DOHH2 (cell line): ENCODE data around the gene MAP3K20.

Experiments
- H3F3A ChIP-seq: fragments of 200-600 bp; sonication (generic), shearing (Covaris generic); 2 replicates; pipeline ENCODE4 v1.6.0; 2016; ENCODE audit warnings: antibody characterized with exemption, mild to moderate bottlenecking; ENCODE audit not compliant: control insufficient read depth, insufficient read depth
- H3K27ac ChIP-seq: fragments of 200-600 bp; sonication (generic); 2 replicates; pipeline ENCODE4 v1.5.1; 2014; ENCODE audit warnings: low read depth, mild to moderate bottlenecking, low read length, moderate library complexity
- H3K27me3 ChIP-seq: fragments of 200-600 bp; sonication (generic); 2 replicates; pipeline ENCODE4 v1.6.1; 2014; ENCODE audit warnings: mild to moderate bottlenecking, low read length, mixed read lengths; ENCODE audit not compliant: control insufficient read depth
- H3K36me3 ChIP-seq: fragments of 200-600 bp; sonication (generic); 2 replicates; pipeline ENCODE4 v1.6.1; 2014; ENCODE audit warnings: mild to moderate bottlenecking, low read length, moderate library complexity, mixed read lengths; ENCODE audit not compliant: control insufficient read depth
- H3K4me1 ChIP-seq: fragments of 200-600 bp; sonication (generic); 2 replicates; pipeline ENCODE4 v1.6.1; 2014; ENCODE audit warnings: mild to moderate bottlenecking, low read length, mixed read lengths; ENCODE audit not compliant: control insufficient read depth
- H3K4me2 ChIP-seq: fragments of 200-600 bp; sonication (generic); 2 replicates; pipeline ENCODE4 v1.6.0; 2014; ENCODE audit warnings: mild to moderate bottlenecking, low read length, moderate library complexity
- H3K4me3 ChIP-seq: fragments of 200-600 bp; sonication (generic); 2 replicates; pipeline ENCODE4 v1.5.1; 2014; ENCODE audit warnings: mild to moderate bottlenecking, low read length, mixed read lengths
- H3K79me2 ChIP-seq: fragments of 200-600 bp; sonication (generic); 2 replicates; pipeline ENCODE4 v1.6.1; 2014; ENCODE audit warnings: mild to moderate bottlenecking, low read length, mixed read lengths; ENCODE audit not compliant: control insufficient read depth
- H3K9me2 ChIP-seq: fragments of 200-600 bp; sonication (generic); replicated peaks from 2 replicates; pipeline ENCODE4 v1.6.1; 2014; ENCODE audit warnings: mild to moderate bottlenecking, low read length, mixed read lengths; ENCODE audit not compliant: control insufficient read depth
- H3K9me3 ChIP-seq: fragments of 200-600 bp; sonication (generic); 2 replicates; pipeline ENCODE4 v1.6.1; 2014; ENCODE audit warnings: antibody characterized with exemption, low read length, mixed read lengths; ENCODE audit not compliant: control insufficient read depth, insufficient read depth
- H4K20me1 ChIP-seq: fragments of 200-600 bp; sonication (generic); 2 replicates; pipeline ENCODE4 v1.6.0; 2014; ENCODE audit warnings: low read depth, mild to moderate bottlenecking, antibody characterized with exemption, low read length, moderate library complexity; ENCODE audit not compliant: control insufficient read depth, insufficient read depth
- EZH2phosphoT487 ChIP-seq: fragments of 200-600 bp; sonication (generic); IDR thresholded peaks from 2 replicates; pipeline ENCODE4 v1.6.1; 2017; ENCODE audit warnings: borderline replicate concordance, mild to moderate bottlenecking, antibody characterized with exemption, low read length, moderate library complexity, mixed read lengths
- TF ChIP-seq, protein P1 (sequence below): fragments of 200-600 bp; sonication (generic); IDR thresholded peaks from one replicate; pipeline ENCODE4 v1.5.1; 2014; ENCODE audit warnings: antibody characterized with exemption, mild to moderate bottlenecking, low read depth, low read length; ENCODE audit not compliant: poor library complexity, severe bottlenecking

MAP3K20 gene

GRCh38 chr2:173216668-173217067, 141.0 kb downstream of the MAP3K20 start:
- Histone ChIP-seq H3K4me1 (peaks cover 14% of the 10 kb centered on the region), H3K79me2 (no peaks in the 10 kb centered on the region), H3K27ac (no peak overlapping the region), H3K9me2 (no peaks in the 10 kb centered on the region), H3F3A (no peaks in the 10 kb centered on the region), H4K20me1 (no peaks in the 10 kb centered on the region), H3K27me3 (no peaks in the 10 kb centered on the region), H3K9me3 (no peaks in the 10 kb centered on the region), H3K36me3 (peaks cover 6% of the 10 kb centered on the region), H3K4me2 (no peak overlapping the region), H3K4me3 (no peak overlapping the region)
- TF ChIP-seq, protein P1, sequence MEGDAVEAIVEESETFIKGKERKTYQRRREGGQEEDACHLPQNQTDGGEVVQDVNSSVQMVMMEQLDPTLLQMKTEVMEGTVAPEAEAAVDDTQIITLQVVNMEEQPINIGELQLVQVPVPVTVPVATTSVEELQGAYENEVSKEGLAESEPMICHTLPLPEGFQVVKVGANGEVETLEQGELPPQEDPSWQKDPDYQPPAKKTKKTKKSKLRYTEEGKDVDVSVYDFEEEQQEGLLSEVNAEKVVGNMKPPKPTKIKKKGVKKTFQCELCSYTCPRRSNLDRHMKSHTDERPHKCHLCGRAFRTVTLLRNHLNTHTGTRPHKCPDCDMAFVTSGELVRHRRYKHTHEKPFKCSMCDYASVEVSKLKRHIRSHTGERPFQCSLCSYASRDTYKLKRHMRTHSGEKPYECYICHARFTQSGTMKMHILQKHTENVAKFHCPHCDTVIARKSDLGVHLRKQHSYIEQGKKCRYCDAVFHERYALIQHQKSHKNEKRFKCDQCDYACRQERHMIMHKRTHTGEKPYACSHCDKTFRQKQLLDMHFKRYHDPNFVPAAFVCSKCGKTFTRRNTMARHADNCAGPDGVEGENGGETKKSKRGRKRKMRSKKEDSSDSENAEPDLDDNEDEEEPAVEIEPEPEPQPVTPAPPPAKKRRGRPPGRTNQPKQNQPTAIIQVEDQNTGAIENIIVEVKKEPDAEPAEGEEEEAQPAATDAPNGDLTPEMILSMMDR: no peak
- TF ChIP-seq EZH2phosphoT487: no peak

GRCh38 chr2:173217116-173217840, 141.6 kb downstream of the MAP3K20 start:
- H3F3A ChIP-seq: no peaks in the 10 kb centered on the region
- no peak overlapping the region for H3K27ac ChIP-seq
- H3K4me3 ChIP-seq: no peak overlapping the region

GRCh38 chr2:173218326-173219056, 142.8 kb downstream of the MAP3K20 start:
- Histone ChIP-seq H3K4me1 (peaks cover 12% of the 10 kb centered on the region), H3K9me3 (no peaks in the 10 kb centered on the region), H3K27ac (no peak overlapping the region), H3K36me3 (peaks cover 6% of the 10 kb centered on the region), H3K4me3 (no peak overlapping the region), H3K4me2 (no peak overlapping the region), H4K20me1 (no peaks in the 10 kb centered on the region), H3F3A (no peaks in the 10 kb centered on the region), H3K27me3 (no peaks in the 10 kb centered on the region), H3K79me2 (no peaks in the 10 kb centered on the region), H3K9me2 (no peaks in the 10 kb centered on the region)
- TF ChIP-seq EZH2phosphoT487: no peak
- TF ChIP-seq, protein P1: no peak

More at GRCh38 chr2:173217116-173217840, 141.6 kb downstream of the MAP3K20 start:
- H3K9me3 ChIP-seq: no peaks in the 10 kb centered on the region
- TF ChIP-seq EZH2phosphoT487: no peak
- TF ChIP-seq, protein P1: no peak
- no peak overlapping the region for H3K4me2 ChIP-seq
- no peaks in the 10 kb centered on the region for H4K20me1 ChIP-seq
- no peaks in the 10 kb centered on the region for H3K9me2 ChIP-seq
- H3K27me3 ChIP-seq: no peaks in the 10 kb centered on the region
- H3K79me2 ChIP-seq: no peaks in the 10 kb centered on the region
- H3K4me1 ChIP-seq: peaks cover 14% of the 10 kb centered on the region
- peaks cover 6% of the 10 kb centered on the region for H3K36me3 ChIP-seq
